Breast epithelium (tissue), 4 donors: ENCODE results near the gene ITPR3. TPM values are rescaled to one million over a fixed set of nuclear protein-coding genes. Genes with fewer than 3 reads are reported as not detected.

Experiments
- DNase-seq, 2 donors: peaks; one replicate each; pipeline ENCODE4 v3.0.0-alpha.2; 2019; ENCODE audit warnings: low spot score in 2 of 2
- H3K27ac ChIP-seq, 2 donors: fragments of 200-600 bp; sonication (generic) in 1 of 2; one replicate each; pipeline ENCODE4 v1.5.1; 2016 to 2019; ENCODE audit warnings: mild to moderate bottlenecking in 1 of 2
- H3K27me3 ChIP-seq, 2 donors: fragments of 200-600 bp; sonication (generic) in 1 of 2; one replicate each; pipeline versions ENCODE4 v1.5.1 to v1.6.0; 2017 to 2019; ENCODE audit warnings: control low read depth in 1 of 2, mild to moderate bottlenecking in 1 of 2
- H3K36me3 ChIP-seq: fragments of 200-600 bp; one replicate; pipeline ENCODE4 v1.5.1; 2019
- H3K4me1 ChIP-seq, 2 donors: fragments of 200-600 bp; sonication (generic); one replicate each; pipeline ENCODE4 v1.5.1; 2016 to 2019; ENCODE audit warnings: control low read depth in 1 of 2
- H3K4me3 ChIP-seq, 3 donors: fragments of 200-600 bp; sonication (generic); 1 replicate in 2 of 3; 2 replicates in 1 of 3; pipeline ENCODE4 v1.5.1; 2016 to 2019; ENCODE audit warnings: mild to moderate bottlenecking in 3 of 3, moderate library complexity in 2 of 3
- H3K9me3 ChIP-seq, 2 donors: fragments of 200-600 bp; sonication (generic) in 1 of 2; one replicate each; pipeline ENCODE4 v1.5.1; 2016 to 2019; ENCODE audit warnings: control low read depth in 1 of 2
- POLR2A ChIP-seq: fragments of 450-650 bp; IDR thresholded peaks from one replicate; pipeline ENCODE4 v1.6.1; 2016; ENCODE audit warnings: antibody characterized with exemption, mild to moderate bottlenecking, moderate library complexity
- POLR2AphosphoS5 ChIP-seq, 3 donors: sonication (generic); formaldehyde crosslinking; IDR thresholded peaks; one replicate each; pipeline ENCODE4 v1.6.1; 2017; ENCODE audit warnings: antibody characterized with exemption in 3 of 3
- intact Hi-C: fragments of 100-400 bp; cut with DNase I; formaldehyde crosslinking; loops from one replicate; pipeline ENCODE4 v1.15.1; 2023; ENCODE audit warnings: low total_unique reads
- total RNA-seq, 3 donors: library from RNA; depleted of rRNA; stranded (reverse); fragments of >200 nt; gene quantifications; one replicate each; pipeline ENCODE4 v1.1.0, GENCODE V29; 2016
- TF ChIP-seq, protein P1 (sequence below), 3 donors: fragments of 450-650 bp; IDR thresholded peaks; one replicate each; pipeline ENCODE4 v1.5.1; 2016 to 2017; ENCODE audit warnings: antibody characterized with exemption in 3 of 3, mild to moderate bottlenecking in 3 of 3, moderate library complexity in 3 of 3

The ITPR3 gene
- total RNA-seq, 3 donors from 2014 or later, result 18.4 to 40.0 (median 27.7) TPM

DNA sequence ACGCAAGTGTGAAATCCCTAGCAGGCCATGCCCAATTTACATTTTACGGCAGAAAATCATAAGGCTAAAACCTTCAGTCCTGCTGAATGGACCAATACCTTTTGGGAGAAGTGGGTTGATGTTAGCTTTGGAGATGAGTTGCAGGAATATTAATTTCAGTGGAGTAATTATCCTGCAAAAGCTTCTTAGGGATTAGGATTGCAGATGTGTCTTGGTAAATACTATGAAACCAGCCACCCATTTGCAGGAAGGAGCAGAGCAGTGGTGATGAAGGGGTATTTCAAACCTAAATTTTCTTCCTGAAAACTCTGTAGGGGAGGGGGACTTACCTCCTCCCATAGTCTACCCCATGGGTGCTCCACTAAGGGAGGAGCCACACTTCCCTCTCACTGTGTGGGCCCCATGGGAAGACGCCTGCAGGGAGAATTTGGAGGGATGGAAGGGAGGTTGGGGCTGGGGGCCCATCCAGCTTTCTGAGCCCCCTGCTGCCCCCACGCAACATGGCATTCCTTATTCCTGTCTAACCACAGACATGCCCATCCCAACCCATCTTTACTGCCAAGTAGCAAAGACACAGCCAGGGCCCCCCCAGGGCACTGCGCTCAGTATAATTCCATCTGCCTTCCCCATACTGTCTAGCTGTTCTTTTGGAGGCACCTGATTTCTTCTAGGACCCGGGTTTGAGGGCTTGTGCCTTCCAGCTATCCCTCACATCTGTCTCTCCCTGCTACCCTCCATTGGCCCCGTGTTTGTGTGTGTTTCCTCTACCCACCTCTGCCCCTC is 105.0 kb downstream of the ITPR3 start:
- intact Hi-C loops, result no loop called here
- TF ChIP-seq POLR2A (no peak), POLR2AphosphoS5 (IDR thresholded peaks at IDR 0.05) (no peak)
- TF ChIP-seq, protein P1, sequence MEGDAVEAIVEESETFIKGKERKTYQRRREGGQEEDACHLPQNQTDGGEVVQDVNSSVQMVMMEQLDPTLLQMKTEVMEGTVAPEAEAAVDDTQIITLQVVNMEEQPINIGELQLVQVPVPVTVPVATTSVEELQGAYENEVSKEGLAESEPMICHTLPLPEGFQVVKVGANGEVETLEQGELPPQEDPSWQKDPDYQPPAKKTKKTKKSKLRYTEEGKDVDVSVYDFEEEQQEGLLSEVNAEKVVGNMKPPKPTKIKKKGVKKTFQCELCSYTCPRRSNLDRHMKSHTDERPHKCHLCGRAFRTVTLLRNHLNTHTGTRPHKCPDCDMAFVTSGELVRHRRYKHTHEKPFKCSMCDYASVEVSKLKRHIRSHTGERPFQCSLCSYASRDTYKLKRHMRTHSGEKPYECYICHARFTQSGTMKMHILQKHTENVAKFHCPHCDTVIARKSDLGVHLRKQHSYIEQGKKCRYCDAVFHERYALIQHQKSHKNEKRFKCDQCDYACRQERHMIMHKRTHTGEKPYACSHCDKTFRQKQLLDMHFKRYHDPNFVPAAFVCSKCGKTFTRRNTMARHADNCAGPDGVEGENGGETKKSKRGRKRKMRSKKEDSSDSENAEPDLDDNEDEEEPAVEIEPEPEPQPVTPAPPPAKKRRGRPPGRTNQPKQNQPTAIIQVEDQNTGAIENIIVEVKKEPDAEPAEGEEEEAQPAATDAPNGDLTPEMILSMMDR (IDR thresholded peaks at IDR 0.05), result no peak
- Histone ChIP-seq H3K4me3 (no peak overlapping the region), H3K9me3 (no peaks in the 10 kb centered on the region), H3K36me3 (no peaks in the 10 kb centered on the region), H3K27me3 (no peaks in the 10 kb centered on the region), H3K27ac (no peak overlapping the region), H3K4me1 (peaks cover 0 to 20% of the 10 kb centered on the region in 2 donors)
- no peak for DNase-seq

DNA sequence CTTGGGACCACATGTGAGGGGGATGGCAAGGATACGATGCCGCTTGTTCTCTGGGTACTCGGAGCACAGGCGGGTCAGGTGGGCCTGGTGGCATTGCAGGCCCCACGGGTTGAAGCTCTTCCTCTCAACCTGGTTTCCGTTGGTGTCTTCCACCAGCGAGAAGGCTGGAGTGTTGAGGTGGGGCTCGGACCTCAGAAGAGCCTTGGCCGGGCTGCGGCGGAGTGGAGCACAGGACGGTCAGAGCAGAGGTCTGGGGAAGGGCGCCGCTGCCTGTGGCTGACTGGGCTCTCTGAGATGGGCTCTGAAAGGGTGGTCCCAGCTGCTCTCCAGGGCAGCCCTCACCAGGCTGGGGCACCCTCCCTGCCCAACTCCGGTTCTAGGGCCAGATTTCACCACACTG is 105.6 kb downstream of the ITPR3 start:
- intact Hi-C loops, result no loop called here
- TF ChIP-seq POLR2A (no peak), POLR2AphosphoS5 (IDR thresholded peaks at IDR 0.05) (no peak)
- TF ChIP-seq, protein P1 (IDR thresholded peaks at IDR 0.05), result no peak
- H3K36me3 ChIP-seq, result no peaks in the 10 kb centered on the region
- H3K4me1 ChIP-seq, result peaks cover 0 to 26% of the 10 kb centered on the region in 2 donors
- DNase-seq, result no peak
- no peaks in the 10 kb centered on the region for H3K27me3 ChIP-seq
- peak overlapping the region in 1 of 2 donors; percentile 42 for H3K27ac ChIP-seq
- H3K9me3 ChIP-seq, result no peaks in the 10 kb centered on the region
- H3K4me3 ChIP-seq, result no peak overlapping the region

DNA sequence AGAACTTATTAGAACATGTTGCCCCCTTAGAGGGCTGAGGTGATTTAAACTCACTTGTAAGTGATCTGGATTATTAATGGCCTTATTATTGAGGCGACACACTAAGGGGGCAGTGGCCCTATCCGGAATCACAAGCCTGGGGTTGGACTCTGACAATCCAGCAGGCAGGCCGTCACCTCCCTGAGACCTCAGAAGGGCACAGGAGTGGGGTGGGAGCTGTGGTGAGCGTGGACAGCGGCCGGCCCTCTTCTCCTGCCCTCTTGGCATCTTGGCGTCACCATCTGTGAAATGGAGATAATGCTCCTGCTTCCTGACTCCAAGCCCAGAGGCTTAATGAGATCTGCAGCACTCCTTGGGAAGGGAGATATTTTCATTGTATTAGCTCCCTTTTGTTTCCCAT is 106.0 kb downstream of the ITPR3 start:
- intact Hi-C loops, result no loop called here
- Histone ChIP-seq H3K27ac (peak overlapping the region in 1 of 2 donors; percentile 42), H3K9me3 (no peaks in the 10 kb centered on the region), H3K27me3 (no peaks in the 10 kb centered on the region), H3K4me1 (peaks cover 0 to 26% of the 10 kb centered on the region in 2 donors), H3K4me3 (no peak overlapping the region), H3K36me3 (no peaks in the 10 kb centered on the region)
- TF ChIP-seq POLR2A (no peak), POLR2AphosphoS5 (IDR thresholded peaks at IDR 0.05) (no peak)
- TF ChIP-seq, protein P1 (IDR thresholded peaks at IDR 0.05), result no peak
- no peak for DNase-seq

DNA sequence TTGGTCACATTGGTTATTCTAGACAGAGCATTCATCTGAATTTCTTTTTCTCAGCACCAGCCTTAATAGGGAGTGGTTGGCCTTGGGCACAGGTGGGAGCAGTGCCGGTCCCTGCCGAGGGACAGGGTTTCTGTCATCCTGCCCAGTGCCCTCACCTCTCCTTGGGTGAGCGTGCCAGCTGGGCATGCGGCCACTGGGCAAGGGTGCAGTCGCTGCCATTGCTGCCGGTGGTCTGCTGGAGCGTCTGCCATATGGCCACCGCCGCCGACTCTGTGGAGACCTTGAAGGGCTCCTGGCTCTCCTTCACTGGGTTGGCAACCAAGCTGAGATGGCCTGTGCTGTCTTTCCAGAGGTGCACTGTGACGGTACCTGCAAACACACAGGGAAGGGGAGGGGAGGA is 106.8 kb downstream of the ITPR3 start:
- Histone ChIP-seq H3K4me1 (peaks cover 0 to 26% of the 10 kb centered on the region in 2 donors), H3K27me3 (no peaks in the 10 kb centered on the region), H3K36me3 (no peaks in the 10 kb centered on the region), H3K4me3 (no peak overlapping the region), H3K27ac (peak overlapping the region in 1 of 2 donors; percentile 21), H3K9me3 (no peaks in the 10 kb centered on the region)
- DNase-seq, result no peak
- TF ChIP-seq POLR2AphosphoS5 (IDR thresholded peaks at IDR 0.05) (no peak), POLR2A (no peak)
- intact Hi-C loops, result no loop called here

DNA sequence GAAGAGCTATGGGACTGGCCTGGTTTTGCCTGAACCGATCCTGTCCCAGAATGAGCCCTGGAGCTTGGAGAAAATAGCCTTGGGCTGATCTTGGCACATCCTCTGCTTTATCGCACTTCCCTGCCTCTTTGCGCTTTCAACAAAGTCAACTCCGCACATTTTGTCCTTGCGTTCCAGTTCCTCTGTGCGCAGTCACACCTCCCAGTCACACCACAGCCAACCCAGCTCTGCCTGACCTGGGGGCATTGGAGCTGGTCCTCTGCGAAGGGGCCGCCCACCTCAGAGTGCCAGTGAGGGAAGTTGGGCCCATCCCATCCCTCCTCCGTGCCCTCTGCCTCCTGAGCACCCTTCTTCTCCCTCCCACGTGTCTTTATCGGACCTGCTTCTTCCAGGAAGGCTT is 107.3 kb downstream of the ITPR3 start:
- H3K36me3 ChIP-seq, result no peaks in the 10 kb centered on the region
- peaks cover 0 to 26% of the 10 kb centered on the region in 2 donors for H3K4me1 ChIP-seq
- TF ChIP-seq POLR2AphosphoS5 (IDR thresholded peaks at IDR 0.05) (no peak), POLR2A (no peak)
- TF ChIP-seq, protein P1 (IDR thresholded peaks at IDR 0.05), result no peak
- no peaks in the 10 kb centered on the region for H3K9me3 ChIP-seq
- no peak for DNase-seq
- intact Hi-C loops, result no loop called here
- H3K27me3 ChIP-seq, result no peaks in the 10 kb centered on the region
- peak overlapping the region in 1 of 2 donors; percentile 21 for H3K27ac ChIP-seq
- no peak overlapping the region for H3K4me3 ChIP-seq
